Activated CD4-positive, alpha-beta T cell treated with anti-CD3 and anti-CD28 coated beads, Interleukin-2, Interleukin-6, amounts not matched to agents 100 ng/mL and 50 ng/mL, durations not matched to agents 16 hours and 8 hours (primary cell): ENCODE results near the gene NECAB2.
"Not testable (repeated sequence)": the region's sequence is repeated elsewhere in the genome, so short reads cannot be mapped to it uniquely, and the experiment has no call there.

ENCODE experiments used
- DNase-seq: peaks from one replicate; pipeline ENCODE4 v3.0.0-alpha.2; 2020

NECAB2 gene

GRCh38 chr16:83936581-83937165, 31.4 kb upstream of the NECAB2 start:
- DNase-seq: no peak

- no peak for DNase-seq
Observed at GRCh38 chr16:83937267-83937666, 30.8 kb upstream of the NECAB2 start.

GRCh38 chr16:83937922-83938885, 29.8 kb upstream of the NECAB2 start:
- no peak for DNase-seq

- no peak for DNase-seq
Observed at GRCh38 chr16:83939266-83939855, 28.7 kb upstream of the NECAB2 start.

- DNase-seq: no peak
Observed at GRCh38 chr16:83940119-83940518, 27.9 kb upstream of the NECAB2 start.

- no peak for DNase-seq
Observed at GRCh38 chr16:83940630-83941378, 27.2 kb upstream of the NECAB2 start.

- DNase-seq: not testable (repeated sequence)
Observed at GRCh38 chr16:83941546-83941945, 26.5 kb upstream of the NECAB2 start.

GRCh38 chr16:83942074-83942473, 26.0 kb upstream of the NECAB2 start:
- DNase-seq: no peak

- no peak for DNase-seq
Observed at GRCh38 chr16:83942815-83943515, 25.1 kb upstream of the NECAB2 start.

GRCh38 chr16:83943516-83944050, 24.5 kb upstream of the NECAB2 start:
- DNase-seq: no peak

- no peak for DNase-seq
Observed at GRCh38 chr16:83945587-83945986, 22.5 kb upstream of the NECAB2 start.

- DNase-seq: no peak
Observed at GRCh38 chr16:83946154-83946780, 21.8 kb upstream of the NECAB2 start.

- no peak for DNase-seq
Observed at GRCh38 chr16:83946781-83947566, 21.1 kb upstream of the NECAB2 start.

GRCh38 chr16:83947642-83948234, 20.3 kb upstream of the NECAB2 start:
- no peak for DNase-seq

GRCh38 chr16:83948914-83949723, 18.9 kb upstream of the NECAB2 start:
- DNase-seq: no peak

- no peak for DNase-seq
Observed at GRCh38 chr16:83949724-83950001, 18.4 kb upstream of the NECAB2 start.

GRCh38 chr16:83950862-83951399, 17.1 kb upstream of the NECAB2 start:
- not testable (repeated sequence) for DNase-seq

- no peak for DNase-seq
Observed at GRCh38 chr16:83951544-83951943, 16.5 kb upstream of the NECAB2 start.

GRCh38 chr16:83952587-83952939, 15.5 kb upstream of the NECAB2 start:
- no peak for DNase-seq
